ENCODE measurements around the gene COPB1. TPM values are rescaled to one million over a fixed set of nuclear protein-coding genes. Genes with fewer than 3 reads are reported as not detected.

COPB1 gene
- total and polyA plus RNA-seq, 9 of the 15 experiments (the other 6 are each of a cell fraction or from before 2014, with no cell fraction given), result 64.7 to 188 (median 91.6) TPM

GRCh38 chr11:14544611-14545010, 45.0 kb upstream of the COPB1 start (continued):
- TF ChIP-seq CBFB (CRISPR knock-in tag; IDR thresholded peaks at IDR 0.05) (no peak), KDM1A (IDR thresholded peaks at IDR 0.05) (0 out of 4 replicates have a peak, but pooled peaks of 1 of the 2 experiments have one; percentile 26), KLF16 (IDR thresholded peaks at IDR 0.05) (no peak), ARID1B (IDR thresholded peaks at IDR 0.05) (peak; percentile 53), MTA3 (IDR thresholded peaks at IDR 0.05; ENCODE audit: borderline replicate concordance) (no peak), ZFX (CRISPR knock-in tag; IDR thresholded peaks at IDR 0.05) (no peak), CTBP1 (IDR thresholded peaks at IDR 0.05; ENCODE audit: borderline replicate concordance) (no peak), POLR2AphosphoS2 (IDR thresholded peaks at IDR 0.05; ENCODE audit: low read length) (no peak), MNT (conservative IDR thresholded peaks at IDR 0.05) (no peak), SNAPC5 (CRISPR knock-in tag; IDR thresholded peaks at IDR 0.05) (no peak), NFE2 (IDR thresholded peaks at IDR 0.05; ENCODE audit: low read depth) (peak; percentile 94), XRCC5 (IDR thresholded peaks at IDR 0.05; ENCODE audit: low read depth, low read length) (no peak), NR0B1 (IDR thresholded peaks at IDR 0.05; ENCODE audit: partially characterized antibody) (no peak), FOXK1 (CRISPR knock-in tag; IDR thresholded peaks at IDR 0.05; ENCODE audit: borderline replicate concordance) (no peak), ZNF589 (CRISPR knock-in tag; IDR thresholded peaks at IDR 0.05; ENCODE audit: low read depth) (no peak), MCM5 (IDR thresholded peaks at IDR 0.05; ENCODE audit: low read depth) (no peak), NFRKB (IDR thresholded peaks at IDR 0.05; ENCODE audit: low read depth) (no peak), CREB1 (IDR thresholded peaks at IDR 0.05) (no peak), CREB1 (CRISPR knock-in tag; IDR thresholded peaks at IDR 0.05) (no peak), CHD4 (IDR thresholded peaks at IDR 0.05; ENCODE audit: insufficient read depth, insufficient replicate concordance, low read depth, low read length, poor library complexity, severe bottlenecking) (no peak), HDAC6 (IDR thresholded peaks at IDR 0.05; ENCODE audit: low read depth, low read length) (no peak), HMG20A (CRISPR knock-in tag; conservative IDR thresholded peaks at IDR 0.05) (no peak), EHMT2 (IDR thresholded peaks at IDR 0.05) (peak; percentile 16; the same call in 1 of the 2 replicates), MEIS2 (IDR thresholded peaks at IDR 0.05; ENCODE audit: partially characterized antibody) (no peak), PURB (CRISPR knock-in tag; IDR thresholded peaks at IDR 0.05; ENCODE audit: low read depth) (no peak), ZNF766 (CRISPR knock-in tag; conservative IDR thresholded peaks at IDR 0.05) (no peak), SMAD2 (IDR thresholded peaks at IDR 0.05; ENCODE audit: low read depth, low read length) (no peak), DMBX1 (CRISPR knock-in tag; IDR thresholded peaks at IDR 0.05; ENCODE audit: borderline replicate concordance) (no peak), ZNF395 (CRISPR knock-in tag; IDR thresholded peaks at IDR 0.05) (no peak)

All from K562 (cell line).